ENCODE data around the gene DACT3.
"Not testable (repeated sequence)": the region's sequence is repeated elsewhere in the genome, so short reads cannot be mapped to it uniquely, and the experiment has no call there.

The DACT3 gene

GRCh38 chr19:46631481-46631880, 29.5 kb downstream of the DACT3 start:
- DNase-seq, result no peak

DNA sequence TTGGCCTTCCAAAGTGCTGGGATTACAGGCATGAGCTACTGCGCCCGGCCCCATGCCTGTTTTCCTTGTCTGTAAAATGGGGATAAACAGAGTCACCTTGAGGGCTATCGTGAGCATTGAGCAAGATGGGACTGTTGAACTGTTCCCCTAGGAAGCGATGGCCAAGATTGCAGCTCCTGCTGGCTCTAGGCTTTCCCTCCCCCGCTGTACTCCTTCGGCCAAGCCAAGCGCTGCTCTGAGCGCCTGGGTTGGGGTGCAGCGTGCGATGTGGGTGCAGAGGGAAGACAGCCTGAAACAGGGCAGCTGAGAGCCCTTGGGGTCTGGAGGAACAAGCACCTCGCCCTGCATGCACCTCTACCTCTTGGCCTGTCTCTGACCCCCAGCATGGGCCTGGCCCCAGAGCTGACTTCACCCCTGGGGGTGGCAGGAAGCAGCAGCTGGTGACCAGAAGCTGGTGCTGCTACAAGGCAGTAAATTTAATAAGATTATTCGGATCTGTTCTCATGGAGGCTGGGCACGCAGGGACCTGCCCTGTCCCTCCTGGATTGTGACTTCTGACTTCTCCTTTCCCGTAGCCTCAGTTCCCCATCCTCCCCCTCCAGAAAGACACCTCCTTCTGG, 30.3 kb downstream of the DACT3 start:
- DNase-seq, result no peak

DNA sequence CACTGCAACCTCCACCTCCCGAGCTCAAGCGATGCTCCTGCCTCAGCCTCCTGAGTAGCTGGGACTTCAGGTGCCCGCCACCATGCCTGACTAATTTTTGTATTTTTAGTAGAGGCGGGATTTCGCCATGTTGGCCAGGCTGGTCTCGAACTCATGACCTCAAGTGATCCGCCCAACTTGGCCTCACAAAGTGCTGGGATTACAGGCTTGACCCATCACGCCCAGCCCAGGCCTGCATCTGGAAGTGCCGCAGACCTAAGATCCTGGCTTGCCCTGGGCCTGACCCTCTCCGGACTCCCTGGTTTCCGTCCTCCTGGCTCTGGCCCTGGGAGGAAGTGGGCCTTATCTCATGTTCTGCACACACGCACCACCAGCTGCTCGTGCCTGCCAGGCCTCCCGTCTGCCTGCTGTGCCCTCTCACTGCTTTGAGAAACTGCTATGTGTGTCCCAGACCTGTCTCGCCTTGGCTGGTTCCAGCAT, 31.4 kb downstream of the DACT3 start:
- DNase-seq, result no peak

- not testable (repeated sequence) for DNase-seq
Observed at GRCh38 chr19:46628970-46629369, 32.0 kb downstream of the DACT3 start.

GRCh38 chr19:46626446-46626845, 34.5 kb downstream of the DACT3 start:
- no peak for DNase-seq

- no peak for DNase-seq
Observed at GRCh38 chr19:46625731-46626130, 35.3 kb downstream of the DACT3 start.

GRCh38 chr19:46624958-46625661, 35.9 kb downstream of the DACT3 start, which contains the start of gene PTGIR:
Gene PTGIR (minus strand): TSS chr19:46625089. CDS start chr19:46624225, 864 bp downstream.
- DNase-seq, result no peak

GRCh38 chr19:46623915-46624502, 37.0 kb downstream of the DACT3 start:
- DNase-seq, result no peak

DNA sequence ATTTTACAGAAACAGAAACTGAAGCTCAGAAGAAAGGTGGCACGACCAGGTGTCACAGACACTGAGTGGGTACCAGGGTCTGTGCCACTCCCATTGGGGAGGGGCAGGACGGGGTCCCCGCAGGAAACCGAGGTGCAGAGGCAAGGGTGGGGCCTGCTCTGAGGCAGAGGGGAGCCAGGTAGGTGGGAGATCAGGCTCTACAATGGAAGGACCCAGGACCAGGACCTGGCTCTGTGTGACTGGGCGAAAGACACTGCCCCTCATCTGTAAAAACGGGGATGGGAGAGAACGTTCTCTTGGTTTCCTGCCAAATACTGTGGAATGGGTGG, 38.9 kb downstream of the DACT3 start:
- DNase-seq, result no peak

DNA sequence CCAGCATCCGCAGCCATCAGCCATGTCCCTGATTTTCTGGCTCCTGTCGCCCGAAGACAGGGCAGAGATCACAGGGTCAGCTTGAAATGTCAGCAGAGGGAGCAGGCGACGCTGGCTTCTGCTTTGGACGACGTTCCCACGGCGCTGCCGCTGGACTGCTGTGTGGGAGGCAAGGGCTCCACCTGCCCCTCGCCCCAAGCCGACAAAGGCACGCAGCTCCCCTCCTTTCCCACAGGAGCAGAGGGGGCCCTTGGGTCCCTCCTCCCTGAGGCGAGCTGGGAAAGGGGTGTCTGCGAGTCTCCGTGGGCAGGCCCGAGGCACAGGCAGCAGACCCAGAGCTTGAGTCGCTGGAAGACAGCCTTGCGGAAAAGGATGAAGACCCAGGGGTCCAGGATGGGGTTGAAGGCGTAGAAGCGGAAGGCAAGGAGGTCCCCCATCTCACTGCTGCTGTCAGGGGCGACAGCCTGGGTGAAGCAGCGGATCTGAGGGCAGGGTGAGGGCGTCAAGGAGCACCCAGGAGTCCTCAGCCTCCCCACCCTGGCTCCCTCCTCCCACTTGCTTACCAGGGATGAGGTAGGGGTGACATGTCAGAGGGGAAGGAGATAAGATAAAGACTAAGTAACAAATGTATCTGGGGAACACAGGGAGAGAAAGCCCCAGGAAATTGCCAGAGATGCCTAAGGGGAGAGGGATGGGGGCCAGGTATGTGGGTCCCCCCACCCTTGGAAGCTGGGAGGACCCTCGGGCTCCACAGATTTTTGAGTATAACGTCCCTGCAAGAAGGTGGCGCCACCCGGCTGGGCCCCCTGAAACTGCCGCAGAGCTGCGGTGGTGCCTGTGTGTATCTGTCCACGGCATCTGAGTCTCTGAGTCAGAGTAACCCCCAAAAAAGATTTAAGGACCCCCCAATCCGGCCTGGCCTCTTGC, 39.5 kb downstream of the DACT3 start:
- no peak for DNase-seq

DNA sequence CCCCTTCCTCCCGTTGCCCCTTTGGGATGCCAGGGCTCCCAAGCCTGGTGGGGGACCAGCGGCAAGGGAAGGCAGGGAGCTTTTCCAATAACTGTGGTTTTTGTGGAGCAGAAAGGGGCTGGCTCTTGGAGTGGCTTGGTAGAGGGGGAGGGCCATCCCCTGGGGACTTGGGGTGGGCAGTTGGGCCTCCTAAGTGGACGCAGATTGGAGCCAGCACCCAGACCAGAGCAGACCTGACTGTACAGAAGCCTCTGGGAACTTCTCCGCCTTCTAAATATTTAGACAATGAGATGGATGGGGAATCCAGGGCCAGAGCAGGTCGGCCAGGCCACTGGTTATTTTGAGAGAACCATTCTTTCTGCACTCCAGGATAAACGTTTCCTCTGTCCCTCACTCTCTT, 40.3 kb downstream of the DACT3 start:
- no peak for DNase-seq

- no peak for DNase-seq
Observed at GRCh38 chr19:46620267-46620666, 40.7 kb downstream of the DACT3 start.

DNA sequence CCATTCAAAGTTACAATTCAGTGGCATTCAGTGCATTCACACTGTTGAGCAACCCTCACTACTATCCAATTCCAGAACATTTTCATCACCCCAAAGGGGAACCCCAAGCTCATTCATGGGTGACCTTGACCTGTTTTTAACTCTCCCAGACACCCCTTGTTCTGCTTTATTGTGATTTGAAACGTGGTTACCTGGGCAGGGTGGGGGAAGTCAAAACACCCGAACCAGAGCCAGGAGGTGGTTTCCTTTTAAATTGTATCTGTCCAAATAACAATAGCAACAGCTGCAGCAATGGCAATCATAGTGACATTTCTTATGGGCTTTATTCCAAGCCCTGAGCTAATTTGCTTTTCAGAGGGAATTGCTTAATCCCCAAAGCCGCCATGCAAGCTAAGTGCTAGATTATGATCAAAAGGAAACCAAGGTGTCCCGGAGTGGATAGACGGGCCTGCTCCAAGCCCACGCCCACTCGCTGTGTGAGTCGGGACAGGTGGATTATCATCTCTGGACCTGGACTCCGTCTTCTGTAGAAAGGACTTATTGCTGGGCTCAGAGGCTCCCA, 42.2 kb downstream of the DACT3 start:
- DNase-seq, result peak; percentile 59

- no peak for DNase-seq
Observed at GRCh38 chr19:46617601-46618000, 43.4 kb downstream of the DACT3 start.

- no peak for DNase-seq
Observed at GRCh38 chr19:46616631-46617322, 44.2 kb downstream of the DACT3 start.

DNA sequence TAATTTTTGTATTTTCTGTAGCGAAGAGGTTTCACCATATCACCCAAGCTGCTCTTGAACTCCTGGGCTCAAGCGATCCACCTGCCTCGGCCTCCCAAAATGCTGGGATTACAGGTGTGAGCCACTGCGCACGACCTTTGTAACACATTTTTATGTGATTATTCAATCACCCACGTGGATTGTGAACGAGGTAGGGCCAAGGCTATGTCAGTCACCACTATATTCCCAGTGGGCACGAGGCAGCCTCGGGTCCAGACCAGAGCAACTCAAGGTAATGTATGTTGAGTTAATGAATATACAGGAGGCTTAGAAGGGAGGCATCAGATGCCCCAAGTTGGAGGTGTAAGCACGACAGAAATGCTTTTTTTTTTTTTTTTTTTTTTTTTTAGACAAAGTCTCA, 45.0 kb downstream of the DACT3 start:
- no peak for DNase-seq

- DNase-seq, result peak; percentile 81
Observed at GRCh38 chr19:46614114-46614722, 46.8 kb downstream of the DACT3 start.

DNA sequence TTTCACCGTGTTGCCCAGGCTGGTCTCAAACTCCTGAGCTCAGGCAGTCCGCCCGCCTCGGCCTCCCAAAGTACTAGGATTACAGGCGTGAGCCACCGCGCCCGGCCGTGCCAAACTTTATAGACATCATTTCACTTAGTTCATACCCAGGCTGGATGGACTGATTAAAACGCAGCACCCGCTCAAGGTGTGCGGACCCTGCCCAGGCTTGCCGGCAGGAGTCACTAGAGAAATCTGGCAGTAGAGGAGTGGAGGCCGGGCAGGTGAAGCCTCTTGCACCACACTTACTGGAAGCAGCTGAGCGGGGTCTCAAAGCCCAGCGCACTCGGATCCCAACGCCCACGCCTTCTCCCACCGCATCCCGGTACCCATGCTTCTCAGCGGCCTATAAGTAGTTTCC, 47.5 kb downstream of the DACT3 start:
- DNase-seq, result no peak

GRCh38 chr19:46611776-46612175, 49.2 kb downstream of the DACT3 start:
- DNase-seq, result no peak

DNA sequence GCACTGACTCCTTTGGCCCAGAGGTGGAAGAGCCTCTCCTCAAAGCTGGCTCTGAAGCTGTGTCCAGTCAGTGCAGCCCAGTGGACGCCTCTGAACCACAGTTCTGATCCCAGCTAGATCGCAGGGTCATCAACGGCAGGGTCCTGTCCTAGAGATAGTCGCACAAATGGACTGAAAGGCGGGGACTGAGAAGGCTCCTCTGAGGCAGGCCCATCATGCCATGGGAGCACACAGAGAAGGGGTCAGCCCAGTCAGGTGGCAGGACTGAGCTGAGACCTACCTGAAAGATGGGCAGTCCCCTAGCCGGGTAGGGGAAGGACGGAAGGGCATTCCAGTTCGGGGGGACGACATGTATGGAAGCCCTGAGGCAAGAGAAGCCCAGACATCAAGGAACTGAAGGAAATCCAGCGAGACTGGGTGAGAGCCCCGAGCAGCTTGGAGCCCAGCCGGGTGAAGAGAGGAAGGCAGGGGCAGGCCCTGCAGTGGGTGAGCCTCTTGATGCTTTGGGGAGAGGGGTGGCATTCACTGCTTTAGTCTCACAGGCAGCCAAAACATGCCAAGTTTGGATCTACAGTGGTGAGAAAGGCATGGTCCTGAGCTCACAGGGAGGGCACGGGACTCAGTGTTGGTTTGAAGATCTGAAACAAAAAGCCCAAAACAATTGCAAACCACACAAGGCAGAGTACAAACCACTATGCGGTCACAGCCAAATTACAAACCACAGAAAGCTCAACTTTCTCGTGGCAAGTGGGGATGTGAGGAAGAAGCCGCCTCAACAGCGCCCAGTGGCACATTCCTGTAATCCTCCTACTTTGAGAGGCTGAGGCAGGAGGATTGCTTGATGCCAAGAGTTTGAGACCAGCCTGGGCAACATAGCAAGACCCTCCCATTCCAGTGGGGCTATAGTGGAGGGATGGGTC, 49.9 kb downstream of the DACT3 start:
- peak; percentile 60 for DNase-seq

GRCh38 chr19:46610413-46610775, 50.6 kb downstream of the DACT3 start:
- DNase-seq, result no peak
